ENCODE measurements around the gene ZFAND6.
"Not testable (repeated sequence)": the region's sequence is repeated elsewhere in the genome, so short reads cannot be mapped to it uniquely, and the experiment has no call there.

DNA sequence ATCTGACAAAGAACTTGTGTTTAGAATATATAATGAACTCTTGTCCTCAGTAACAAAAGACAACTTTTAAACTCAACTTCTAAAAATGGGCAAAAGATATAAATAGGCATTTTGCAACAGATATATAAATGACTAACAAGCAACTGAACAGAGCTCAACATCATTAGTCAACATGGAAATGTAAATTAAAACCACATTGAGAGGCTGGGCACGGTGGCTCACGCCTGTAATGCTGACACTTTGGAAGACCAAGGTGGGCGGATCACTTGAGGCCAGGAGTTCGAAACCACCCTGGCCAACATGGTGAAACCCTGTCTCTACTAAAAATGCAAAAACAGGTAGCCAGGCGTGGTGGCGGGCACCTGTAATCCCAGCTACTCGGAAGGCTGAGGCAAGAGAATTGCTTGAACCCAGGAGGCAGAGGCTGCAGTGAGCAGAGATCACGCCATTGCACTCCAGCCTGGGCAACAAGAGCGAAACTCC lies 48.4 kb upstream of the ZFAND6 start:
- TF ChIP-seq, protein P1, sequence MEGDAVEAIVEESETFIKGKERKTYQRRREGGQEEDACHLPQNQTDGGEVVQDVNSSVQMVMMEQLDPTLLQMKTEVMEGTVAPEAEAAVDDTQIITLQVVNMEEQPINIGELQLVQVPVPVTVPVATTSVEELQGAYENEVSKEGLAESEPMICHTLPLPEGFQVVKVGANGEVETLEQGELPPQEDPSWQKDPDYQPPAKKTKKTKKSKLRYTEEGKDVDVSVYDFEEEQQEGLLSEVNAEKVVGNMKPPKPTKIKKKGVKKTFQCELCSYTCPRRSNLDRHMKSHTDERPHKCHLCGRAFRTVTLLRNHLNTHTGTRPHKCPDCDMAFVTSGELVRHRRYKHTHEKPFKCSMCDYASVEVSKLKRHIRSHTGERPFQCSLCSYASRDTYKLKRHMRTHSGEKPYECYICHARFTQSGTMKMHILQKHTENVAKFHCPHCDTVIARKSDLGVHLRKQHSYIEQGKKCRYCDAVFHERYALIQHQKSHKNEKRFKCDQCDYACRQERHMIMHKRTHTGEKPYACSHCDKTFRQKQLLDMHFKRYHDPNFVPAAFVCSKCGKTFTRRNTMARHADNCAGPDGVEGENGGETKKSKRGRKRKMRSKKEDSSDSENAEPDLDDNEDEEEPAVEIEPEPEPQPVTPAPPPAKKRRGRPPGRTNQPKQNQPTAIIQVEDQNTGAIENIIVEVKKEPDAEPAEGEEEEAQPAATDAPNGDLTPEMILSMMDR (IDR thresholded peaks at IDR 0.05) = not testable (repeated sequence)
- TF ChIP-seq POLR2AphosphoS5, POLR2A (IDR thresholded peaks at IDR 0.05): not testable (repeated sequence)

Data from breast epithelium (tissue), 3 donors.